Ascending aorta (tissue), 2 donors: ENCODE results near the gene DUOX1. TPM values are rescaled to one million over a fixed set of nuclear protein-coding genes. Genes with fewer than 3 reads are reported as not detected.
A peak's percentile ranks its signal among the peaks of the same experiment; 100 is the strongest.

Experiments used
- DNase-seq, 2 donors: peaks; one replicate each; pipeline ENCODE4 v3.0.0-alpha.2; 2019; ENCODE audit warnings: low spot score in 2 of 2
- H3K27ac ChIP-seq, 2 donors: fragments of 200-600 bp; sonication (generic); one replicate each; pipeline ENCODE4 v1.5.1; 2016 to 2017; ENCODE audit warnings: mild to moderate bottlenecking in 1 of 2
- H3K27me3 ChIP-seq: fragments of 200-600 bp; sonication (generic); one replicate; pipeline ENCODE4 v1.5.1; 2017
- H3K36me3 ChIP-seq, 2 donors: fragments of 200-600 bp; sonication (generic); one replicate each; pipeline ENCODE4 v1.5.1; 2016
- H3K4me1 ChIP-seq, 2 donors: fragments of 200-600 bp; sonication (generic); one replicate each; pipeline ENCODE4 v1.5.1; 2016 to 2017; ENCODE audit warnings: mild to moderate bottlenecking in 1 of 2
- H3K4me3 ChIP-seq, 2 donors: fragments of 200-600 bp; sonication (generic); one replicate each; pipeline ENCODE4 v1.5.1; 2016 to 2017; ENCODE audit warnings: mild to moderate bottlenecking in 1 of 2
- H3K9me3 ChIP-seq, 2 donors: fragments of 200-600 bp; sonication (generic); one replicate each; pipeline ENCODE4 v1.5.1; 2016
- CTCF ChIP-seq, 3 experiments: fragments of 200-600 bp in 2 of 3; fragments of 450-650 bp in 1 of 3; sonication (generic) in 2 of 3; IDR thresholded peaks; one replicate each; pipeline ENCODE4 v1.5.1; 2016 to 2019; ENCODE audit warnings: antibody characterized with exemption in 3 of 3, mild to moderate bottlenecking in 1 of 3, moderate library complexity in 1 of 3
- intact Hi-C: fragments of 100-400 bp; cut with DNase I; formaldehyde crosslinking; loops from one replicate; pipeline ENCODE4 v1.15.1; 2023
- total RNA-seq: library from RNA; depleted of rRNA; stranded (reverse); fragments of >200 nt; gene quantifications from one replicate; pipeline ENCODE4 v1.1.0, GENCODE V29; 2016

Gene DUOX1
- total RNA-seq, 1 donor from 2014 or later: 2.7 TPM

DNA sequence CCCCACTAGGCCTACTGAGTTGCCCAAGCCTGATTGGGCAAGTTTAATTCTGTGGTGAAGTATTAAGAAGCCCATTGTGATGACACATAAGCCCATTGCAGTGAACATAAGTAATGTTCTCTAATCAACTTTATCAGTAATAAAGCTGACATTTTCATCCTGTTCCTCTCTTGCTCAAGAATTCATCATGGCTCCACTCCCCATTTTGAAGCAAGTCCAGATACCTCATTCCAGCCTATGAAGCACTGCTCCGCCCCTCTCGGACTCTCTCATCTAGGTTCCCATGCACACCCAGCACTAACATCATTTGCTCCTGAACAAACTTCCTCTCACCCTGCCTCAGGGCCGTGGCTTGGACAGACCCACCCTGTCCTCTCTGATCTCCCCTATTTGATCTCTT is 47.5 kb downstream of the DUOX1 start:
- TF ChIP-seq CTCF (IDR thresholded peaks at IDR 0.05): no peak
- DNase-seq: no peak
- peaks cover 0 to 25% of the 10 kb centered on the region in 2 donors for H3K36me3 ChIP-seq
- no peaks in the 10 kb centered on the region for H3K4me1 ChIP-seq
- H3K4me3 ChIP-seq: no peak overlapping the region
- no peaks in the 10 kb centered on the region for H3K27me3 ChIP-seq
- intact Hi-C loops: no loop called here
- peak overlapping the region in 1 of 2 donors; percentile 18 for H3K27ac ChIP-seq
- no peaks in the 10 kb centered on the region for H3K9me3 ChIP-seq

- TF ChIP-seq CTCF (IDR thresholded peaks at IDR 0.05): peak in 2 of 3 experiments; percentile 27 to 34
- Histone ChIP-seq H3K27ac (peak overlapping the region in 1 of 2 donors; percentile 3), H3K36me3 (peaks cover 0 to 15% of the 10 kb centered on the region in 2 donors), H3K4me3 (no peak overlapping the region), H3K27me3 (no peaks in the 10 kb centered on the region), H3K9me3 (no peaks in the 10 kb centered on the region), H3K4me1 (no peaks in the 10 kb centered on the region)
- DNase-seq: no peak
- intact Hi-C loops: no loop called here
These were observed 49.6 kb downstream of the DUOX1 start for GRCh38 chr15:45179221-45179985.

GRCh38 chr15:45180201-45180600 is 50.4 kb downstream of the DUOX1 start:
- Histone ChIP-seq H3K36me3 (peaks cover 0 to 9% of the 10 kb centered on the region in 2 donors), H3K27me3 (no peaks in the 10 kb centered on the region), H3K4me1 (peaks cover 0 to 3% of the 10 kb centered on the region in 2 donors), H3K9me3 (no peaks in the 10 kb centered on the region), H3K27ac (no peak overlapping the region), H3K4me3 (no peak overlapping the region)
- no peak for TF ChIP-seq CTCF (IDR thresholded peaks at IDR 0.05)
- no peak for DNase-seq
- intact Hi-C loops: no loop called here

DNA sequence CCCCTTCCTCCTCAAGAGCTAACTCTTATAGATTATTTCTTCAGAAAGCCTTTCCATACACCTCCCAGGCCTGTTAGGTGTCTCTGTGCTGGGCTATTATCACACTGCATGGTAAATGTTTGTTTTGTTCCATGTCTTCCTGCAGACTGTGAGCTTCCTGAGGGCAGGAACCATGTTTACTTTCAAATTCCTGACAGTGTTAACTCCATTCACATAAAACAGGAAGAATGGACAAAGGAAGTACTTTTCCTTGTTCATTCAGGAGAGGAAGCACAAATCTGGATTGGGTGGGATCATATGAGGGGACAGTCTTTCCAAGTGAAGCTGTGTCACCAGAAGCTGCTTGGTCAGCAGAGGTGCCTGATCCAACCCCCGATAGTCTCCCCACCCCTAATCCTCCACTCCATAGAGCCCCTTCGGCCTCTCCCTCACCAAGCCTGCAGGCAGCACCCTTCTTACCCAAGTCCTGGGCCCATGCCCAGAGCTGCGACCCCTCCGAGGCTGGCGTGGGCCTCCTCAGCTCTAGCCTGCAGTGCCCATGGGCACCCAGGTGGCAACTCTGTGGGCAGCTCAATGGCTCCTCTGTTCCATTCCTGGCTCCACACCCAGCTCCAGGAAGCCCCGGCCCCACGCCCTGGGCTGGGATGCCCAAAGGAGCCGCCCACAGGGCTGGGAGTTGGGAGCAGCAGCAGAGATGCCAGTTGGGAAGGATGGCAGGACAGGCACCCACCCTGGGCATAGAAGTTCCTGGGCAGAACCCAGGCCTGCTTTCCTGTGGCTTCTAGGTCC is 51.0 kb downstream of the DUOX1 start:
- no peaks in the 10 kb centered on the region for H3K9me3 ChIP-seq
- no peak for TF ChIP-seq CTCF (IDR thresholded peaks at IDR 0.05)
- intact Hi-C loops: no loop called here

GRCh38 chr15:45181491-45182285 is 51.9 kb downstream of the DUOX1 start:
- DNase-seq: no peak
- H3K27ac ChIP-seq: no peak overlapping the region
- H3K4me3 ChIP-seq: no peak overlapping the region
- peaks cover 0 to 3% of the 10 kb centered on the region in 2 donors for H3K4me1 ChIP-seq
- no peaks in the 10 kb centered on the region for H3K27me3 ChIP-seq
- no peak for TF ChIP-seq CTCF (IDR thresholded peaks at IDR 0.05)
- H3K9me3 ChIP-seq: no peaks in the 10 kb centered on the region
- intact Hi-C loops: no loop called here
- peaks cover 0 to 2% of the 10 kb centered on the region in 2 donors for H3K36me3 ChIP-seq

More for the DNA sequence above, 51.0 kb downstream of the DUOX1 start:
- Histone ChIP-seq H3K27ac (no peak overlapping the region), H3K4me3 (no peak overlapping the region), H3K4me1 (peaks cover 0 to 3% of the 10 kb centered on the region in 2 donors), H3K27me3 (no peaks in the 10 kb centered on the region), H3K36me3 (peaks cover 0 to 6% of the 10 kb centered on the region in 2 donors)
- DNase-seq: no peak
